Measurements from ENCODE around the gene C19orf25. TPM values are rescaled to one million over a fixed set of nuclear protein-coding genes. Genes with fewer than 3 reads are reported as not detected.

C19orf25 gene
- total and polyA plus RNA-seq, 2 of the 13 experiments (the other 11 are each of a cell fraction or from before 2014, with no cell fraction given), result 14.2 to 32.4 TPM

DNA sequence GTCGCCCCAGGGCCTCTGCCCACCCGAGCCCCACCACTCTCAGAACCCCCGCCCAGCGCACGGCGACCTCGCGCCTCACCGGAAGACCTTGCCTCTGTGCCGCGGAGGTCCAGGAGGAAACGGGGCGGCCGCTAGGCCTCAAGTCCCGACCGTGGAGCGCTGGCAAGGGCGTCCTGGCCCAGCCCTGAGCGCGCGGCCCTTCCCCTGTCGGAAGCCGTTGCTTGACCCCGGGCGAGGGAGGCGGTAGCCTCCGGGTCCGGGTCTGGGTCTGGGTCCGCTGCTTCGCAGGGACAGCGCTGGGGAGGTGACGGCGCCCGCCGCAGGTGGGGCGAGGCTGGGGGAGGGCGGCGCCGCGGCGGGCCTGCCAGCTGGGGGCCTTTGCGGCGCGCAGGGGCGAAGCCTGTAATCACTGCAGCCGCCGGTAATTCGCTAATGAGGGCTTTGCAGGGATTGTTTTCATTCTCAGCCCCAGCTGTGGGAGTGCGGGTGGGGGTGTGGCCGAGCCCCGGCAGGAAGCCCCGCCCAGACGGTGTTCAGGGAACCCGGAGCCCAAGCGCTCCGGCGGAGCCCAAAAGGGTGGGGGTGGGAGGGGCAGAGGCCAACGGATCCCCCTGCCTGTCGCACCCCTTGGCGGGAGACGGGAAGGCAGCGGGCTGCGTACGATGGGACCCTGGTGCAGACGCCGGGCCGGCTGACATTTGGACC lies 8.6 kb downstream of the C19orf25 start (continued):
- TF ChIP-seq ZNF687 (CRISPR knock-in tag; IDR thresholded peaks at IDR 0.05) (peak; percentile 91), TP53 (CRISPR knock-in tag; conservative IDR thresholded peaks at IDR 0.05) (no peak), ZFYVE20 (CRISPR knock-in tag; IDR thresholded peaks at IDR 0.05; ENCODE audit: borderline replicate concordance, low read depth) (no peak), ZNF558 (CRISPR knock-in tag; IDR thresholded peaks at IDR 0.05; ENCODE audit: borderline replicate concordance) (no peak), REPIN1 (CRISPR knock-in tag; IDR thresholded peaks at IDR 0.05; ENCODE audit: borderline replicate concordance, low read depth) (no peak), TAF15 (IDR thresholded peaks at IDR 0.05; ENCODE audit: low read depth, low read length, poor library complexity, severe bottlenecking) (no peak), ZNF260 (CRISPR knock-in tag; IDR thresholded peaks at IDR 0.05; ENCODE audit: borderline replicate concordance, low read depth) (no peak), GLI4 (CRISPR knock-in tag; IDR thresholded peaks at IDR 0.05; ENCODE audit: borderline replicate concordance) (no peak), CC2D1A (CRISPR knock-in tag; IDR thresholded peaks at IDR 0.05) (0 out of 2 replicates have a peak, but pooled peaks have one; percentile 18), TBP (CRISPR knock-in tag; IDR thresholded peaks at IDR 0.05) (no peak), GTF3A (CRISPR knock-in tag; conservative IDR thresholded peaks at IDR 0.05) (no peak), HOXA5 (CRISPR knock-in tag; IDR thresholded peaks at IDR 0.05) (0 out of 2 replicates have a peak, but pooled peaks have one; percentile 34), NFATC3 (CRISPR knock-in tag; IDR thresholded peaks at IDR 0.05) (no peak), YEATS4 (CRISPR knock-in tag; IDR thresholded peaks at IDR 0.05; ENCODE audit: borderline replicate concordance) (0 out of 2 replicates have a peak, but pooled peaks have one; percentile 29), ZNF446 (CRISPR knock-in tag; IDR thresholded peaks at IDR 0.05) (0 out of 2 replicates have a peak, but pooled peaks have one; percentile 34), SIN3A (IDR thresholded peaks at IDR 0.05; ENCODE audit: borderline replicate concordance, low read depth, low read length) (no peak), ZFX (CRISPR knock-in tag; IDR thresholded peaks at IDR 0.05; ENCODE audit: low read depth) (peak; percentile 88), ZMAT3 (CRISPR knock-in tag; conservative IDR thresholded peaks at IDR 0.05) (peak; percentile 18; the same call in 1 of the 2 replicates), ZNF326 (CRISPR knock-in tag; IDR thresholded peaks at IDR 0.05; ENCODE audit: borderline replicate concordance) (peak; percentile 80), ZBTB20 (CRISPR knock-in tag; IDR thresholded peaks at IDR 0.05; ENCODE audit: borderline replicate concordance, low read depth) (no peak), ZNF138 (CRISPR knock-in tag; IDR thresholded peaks at IDR 0.05; ENCODE audit: low read depth) (0 out of 2 replicates have a peak, but pooled peaks have one; percentile 34)
- TF ChIP-seq, protein P1, sequence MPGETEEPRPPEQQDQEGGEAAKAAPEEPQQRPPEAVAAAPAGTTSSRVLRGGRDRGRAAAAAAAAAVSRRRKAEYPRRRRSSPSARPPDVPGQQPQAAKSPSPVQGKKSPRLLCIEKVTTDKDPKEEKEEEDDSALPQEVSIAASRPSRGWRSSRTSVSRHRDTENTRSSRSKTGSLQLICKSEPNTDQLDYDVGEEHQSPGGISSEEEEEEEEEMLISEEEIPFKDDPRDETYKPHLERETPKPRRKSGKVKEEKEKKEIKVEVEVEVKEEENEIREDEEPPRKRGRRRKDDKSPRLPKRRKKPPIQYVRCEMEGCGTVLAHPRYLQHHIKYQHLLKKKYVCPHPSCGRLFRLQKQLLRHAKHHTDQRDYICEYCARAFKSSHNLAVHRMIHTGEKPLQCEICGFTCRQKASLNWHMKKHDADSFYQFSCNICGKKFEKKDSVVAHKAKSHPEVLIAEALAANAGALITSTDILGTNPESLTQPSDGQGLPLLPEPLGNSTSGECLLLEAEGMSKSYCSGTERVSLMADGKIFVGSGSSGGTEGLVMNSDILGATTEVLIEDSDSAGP (CRISPR knock-in tag; IDR thresholded peaks at IDR 0.05; ENCODE audit: borderline replicate concordance), result peak; percentile 60; the same call in 1 of the 2 replicates
